NCI-H2171 (cell line): ENCODE results near the gene MYO10.
"Not testable (repeated sequence)": the region's sequence is repeated elsewhere in the genome, so short reads cannot be mapped to it uniquely, and the experiment has no call there.

Source experiments
- DNase-seq: peaks from one replicate; lab custom pipeline; 2025; lab: John Stamatoyannopoulos, UW

MYO10 gene

DNA sequence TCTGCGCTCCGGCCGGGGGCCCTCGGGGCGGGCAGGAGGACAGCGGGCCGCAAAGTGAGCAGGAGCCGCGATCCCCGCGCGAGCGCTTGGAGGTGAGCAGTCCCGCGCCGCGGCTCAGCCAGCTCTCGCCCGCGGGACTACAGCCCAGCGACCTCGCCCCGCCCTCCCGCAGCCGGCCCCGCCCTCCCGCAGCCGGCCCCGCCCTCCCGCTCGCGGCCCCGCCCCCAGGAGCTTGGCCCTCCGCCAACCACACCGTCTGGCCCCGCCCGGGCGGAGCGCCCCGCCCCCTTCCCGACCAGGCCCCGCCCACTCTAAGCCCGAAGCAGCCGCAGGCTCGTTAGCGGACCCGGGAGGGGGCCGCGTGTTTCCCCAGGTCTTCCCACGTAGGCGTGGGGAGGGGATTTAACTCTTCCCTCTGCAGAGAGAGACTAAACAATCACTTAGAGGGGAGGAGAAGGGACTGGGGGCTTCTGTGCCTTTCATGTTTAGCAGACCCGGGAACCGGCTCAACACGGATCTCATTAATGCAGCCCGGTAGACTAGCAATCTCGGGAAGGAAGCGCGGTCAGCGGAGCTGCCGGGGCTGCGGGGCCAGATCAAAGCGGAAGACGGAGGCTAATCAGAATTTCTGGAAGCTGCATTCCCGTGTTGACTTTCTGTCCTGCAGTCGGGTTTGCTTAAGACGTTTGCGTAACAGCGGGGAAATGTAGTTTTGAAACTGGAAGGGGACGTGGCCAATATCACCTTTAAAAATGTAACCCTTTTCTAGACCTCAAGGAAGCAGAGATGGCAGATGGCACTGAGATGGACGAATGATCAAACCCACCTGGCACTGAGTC, at the start of gene MYO10:
TSS of gene MYO10 (minus strand) at position 139 of the 839 bp plus-strand sequence. CDS start 480 bp downstream, outside the sequence.
- DNase-seq: peak; percentile 64

DNA sequence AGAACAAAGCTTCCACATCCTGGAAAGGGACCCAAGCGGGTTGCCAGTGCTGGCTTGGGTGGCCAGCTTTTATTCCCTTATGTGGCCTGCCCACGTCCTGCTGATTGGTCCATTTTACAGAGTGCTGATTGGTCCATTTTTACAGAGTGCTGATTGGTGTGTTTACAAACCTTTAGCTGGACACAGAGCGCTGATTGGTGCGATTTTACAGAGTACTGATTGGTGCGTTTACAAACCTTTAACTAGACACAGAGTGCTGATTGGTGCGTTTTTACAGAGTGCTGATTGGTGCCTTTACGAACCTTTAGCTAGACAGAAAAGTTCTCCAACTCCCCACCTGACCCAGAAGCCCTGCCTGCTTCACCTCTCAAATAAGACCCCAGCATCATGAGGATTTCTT, 49.2 kb upstream of the MYO10 start:
- DNase-seq: not testable (repeated sequence)

- no peak for DNase-seq
Observed at GRCh38 chr5:16983972-16984371, 47.9 kb upstream of the MYO10 start.

GRCh38 chr5:16983022-16983639, 47.0 kb upstream of the MYO10 start:
- DNase-seq: no peak

DNA sequence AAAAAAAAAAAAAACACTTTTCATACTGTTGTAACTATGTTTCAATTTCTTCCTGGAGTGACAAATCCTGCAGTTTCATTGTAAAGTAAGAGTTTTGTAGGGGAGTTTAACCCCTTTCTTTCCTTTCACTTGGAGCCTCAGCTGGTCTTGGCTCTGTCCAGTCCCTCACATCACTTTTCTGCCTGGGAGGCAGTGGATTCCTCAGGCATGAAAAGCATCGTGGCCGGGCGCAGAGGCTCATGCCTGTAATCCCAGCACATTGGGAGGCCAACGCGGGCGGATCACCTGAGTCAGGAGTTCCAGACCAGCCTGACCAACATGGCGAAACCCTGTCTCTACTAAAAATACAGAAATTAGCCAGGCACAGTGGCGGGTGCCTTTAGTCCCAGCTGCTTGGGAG, 45.6 kb upstream of the MYO10 start:
- DNase-seq: no peak

DNA sequence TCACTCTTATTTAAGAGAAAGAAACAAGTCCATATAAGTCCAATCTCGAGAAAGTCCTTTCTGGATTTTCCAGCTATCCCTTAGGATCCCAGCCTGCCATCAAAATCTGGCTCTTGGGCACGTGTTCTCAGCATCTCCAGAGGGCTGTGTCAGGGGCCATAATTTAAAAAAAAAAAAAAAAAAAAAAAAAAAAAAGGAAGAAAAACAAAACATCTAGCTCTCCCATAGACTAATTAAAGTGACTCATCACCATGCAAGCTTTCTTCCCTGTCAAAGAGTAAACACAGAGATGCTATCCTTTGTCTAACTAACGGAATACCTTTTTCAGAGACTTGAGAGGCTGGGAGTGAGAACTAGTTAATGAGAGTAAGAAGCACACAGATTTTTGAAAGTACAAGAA, 44.9 kb upstream of the MYO10 start:
- no peak for DNase-seq

DNA sequence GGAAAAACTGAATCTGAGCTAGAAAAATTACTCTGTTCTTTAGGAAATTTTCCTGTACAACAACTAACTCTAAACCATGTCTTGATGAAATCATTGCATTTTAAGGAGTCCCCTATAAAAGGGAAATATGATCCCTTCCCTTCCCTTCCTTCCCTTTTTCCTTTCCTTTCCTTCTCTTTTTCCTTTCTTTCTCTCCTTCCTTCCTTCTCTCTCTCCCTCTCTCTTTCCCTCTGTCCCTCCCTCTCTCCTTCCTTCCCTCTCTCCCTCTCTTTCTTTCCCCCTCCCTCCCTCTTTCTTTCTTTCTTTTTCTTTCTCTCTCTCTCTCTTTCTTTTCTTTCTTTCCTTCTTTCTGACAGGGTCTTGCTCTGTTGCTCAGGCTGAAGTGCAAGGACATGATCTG, 42.2 kb upstream of the MYO10 start:
- no peak for DNase-seq

DNA sequence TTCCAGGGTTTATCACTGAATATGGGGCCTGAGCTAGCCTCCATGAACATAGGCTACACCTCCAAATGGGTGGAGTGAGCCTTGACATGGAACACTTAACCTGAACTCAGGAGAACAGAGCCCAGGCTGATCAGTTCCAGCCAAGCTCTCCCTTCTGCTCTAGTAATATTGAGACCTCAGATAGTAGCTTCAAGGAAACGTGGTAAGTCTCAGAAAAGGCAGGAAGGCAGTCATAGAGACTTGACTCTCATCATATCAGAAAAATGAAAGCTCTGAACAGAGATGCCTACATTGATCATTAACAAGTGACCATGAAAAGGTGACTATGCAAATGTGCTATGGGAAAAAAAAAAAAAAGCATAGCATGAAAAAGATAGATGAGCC, 40.5 kb upstream of the MYO10 start:
- no peak for DNase-seq

GRCh38 chr5:16975950-16976624, 40.0 kb upstream of the MYO10 start:
- DNase-seq: no peak

- DNase-seq: no peak
Observed at GRCh38 chr5:16974981-16975380, 38.9 kb upstream of the MYO10 start.

GRCh38 chr5:16970826-16971225, 34.7 kb upstream of the MYO10 start:
- no peak for DNase-seq

- no peak for DNase-seq
Observed at GRCh38 chr5:16970260-16970659, 34.2 kb upstream of the MYO10 start.

GRCh38 chr5:16965581-16965980, 29.5 kb upstream of the MYO10 start:
- DNase-seq: no peak

- no peak for DNase-seq
Observed at GRCh38 chr5:16963821-16964220, 27.7 kb upstream of the MYO10 start.

GRCh38 chr5:16961131-16961530, 25.0 kb upstream of the MYO10 start:
- no peak for DNase-seq

DNA sequence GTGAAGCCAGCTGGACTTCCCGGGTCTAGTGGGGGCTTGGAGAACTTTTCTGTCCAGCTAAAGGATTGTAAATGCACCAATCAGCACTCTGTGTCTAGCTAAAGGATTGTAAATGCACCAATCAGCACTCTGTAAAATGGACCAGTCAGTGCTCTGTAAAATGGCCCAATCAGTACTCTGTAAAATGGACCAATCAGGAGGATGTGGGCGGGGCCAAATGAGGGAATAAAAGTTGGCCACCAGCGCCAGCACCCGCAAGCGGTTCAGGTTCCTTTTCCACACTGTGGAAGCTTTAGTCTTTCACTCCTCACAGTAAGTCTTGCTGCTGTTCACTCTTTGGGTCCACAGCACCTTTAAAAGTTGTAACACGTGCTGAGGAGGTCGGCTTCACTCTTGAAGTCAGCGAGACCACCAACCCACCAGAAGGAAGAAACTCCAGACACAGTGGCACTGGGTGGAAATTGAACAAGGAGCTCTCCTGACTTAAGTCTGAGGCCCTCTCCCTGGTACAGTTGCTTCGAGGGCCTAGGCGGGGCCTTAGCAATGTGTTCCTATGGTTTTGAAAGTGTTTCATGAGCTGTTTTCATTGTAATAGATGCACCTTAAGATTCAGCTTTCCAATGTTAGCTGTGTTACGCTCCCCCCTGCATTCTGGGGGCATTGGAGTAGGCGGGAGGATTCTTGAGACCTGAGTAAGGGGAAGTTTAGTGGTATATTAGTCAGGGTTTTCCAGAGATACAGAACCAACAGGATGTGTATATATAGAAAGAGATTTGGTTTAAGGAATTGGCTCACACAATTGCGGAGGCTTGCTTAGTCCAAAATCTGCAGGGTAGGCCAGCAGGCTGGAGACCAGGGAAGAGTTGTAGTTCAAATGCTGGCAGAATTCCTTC, 21.5 kb upstream of the MYO10 start:
- DNase-seq: no peak

- no peak for DNase-seq
Observed at GRCh38 chr5:16953729-16954128, 17.6 kb upstream of the MYO10 start.

DNA sequence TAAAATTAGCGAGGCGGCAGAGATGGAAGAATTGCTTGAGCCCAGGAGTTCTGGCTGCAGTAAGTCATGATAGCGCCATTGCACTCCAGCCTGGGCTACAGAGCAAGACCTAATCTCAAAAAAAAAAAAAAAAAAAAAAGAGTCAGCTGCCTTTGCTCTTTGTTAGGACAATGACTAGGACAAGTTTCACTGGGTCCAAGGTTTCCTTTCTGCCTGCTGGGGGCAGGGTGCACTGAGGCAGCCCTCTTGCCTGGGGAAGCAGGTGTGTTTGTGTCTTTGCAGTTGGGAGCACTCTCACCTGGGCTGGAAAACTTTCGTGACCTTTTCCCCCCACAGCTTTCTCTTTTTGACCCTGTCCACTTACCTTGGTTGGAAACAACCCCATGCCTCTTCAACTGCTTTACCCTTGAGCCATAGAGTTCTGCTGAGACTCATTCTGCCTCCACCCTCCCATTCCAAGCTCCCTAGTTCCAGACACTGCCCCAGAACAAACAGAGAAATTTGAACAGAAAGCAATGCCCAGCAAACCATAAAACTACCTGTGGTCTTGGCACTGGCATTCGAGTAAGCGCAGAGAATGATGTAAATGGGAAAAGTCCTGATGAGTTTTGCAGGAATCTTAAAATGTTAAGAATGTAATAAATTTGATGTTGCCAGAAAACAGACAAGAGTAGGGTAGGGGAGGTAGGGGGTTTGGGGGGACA, 17.0 kb upstream of the MYO10 start:
- no peak for DNase-seq

DNA sequence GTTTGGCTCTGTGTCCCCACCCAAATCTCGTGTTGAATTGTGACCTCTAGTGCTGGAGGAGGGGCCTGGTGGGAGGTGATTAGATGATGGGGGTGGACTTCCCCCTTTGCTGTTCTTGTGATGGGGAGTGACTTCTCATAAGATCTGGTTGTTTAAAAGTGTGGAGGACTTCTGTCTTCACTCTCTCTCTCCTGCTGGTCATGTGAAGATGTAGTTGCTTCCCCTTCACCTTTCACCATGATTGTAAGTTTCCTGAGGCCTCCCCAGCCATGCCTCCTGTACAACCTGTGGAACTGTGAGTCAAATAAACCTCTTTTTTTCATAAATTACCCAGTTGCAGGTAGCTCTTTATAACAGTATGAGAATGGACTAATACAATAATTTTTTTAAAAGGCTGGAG, 10.6 kb upstream of the MYO10 start:
- DNase-seq: no peak

DNA sequence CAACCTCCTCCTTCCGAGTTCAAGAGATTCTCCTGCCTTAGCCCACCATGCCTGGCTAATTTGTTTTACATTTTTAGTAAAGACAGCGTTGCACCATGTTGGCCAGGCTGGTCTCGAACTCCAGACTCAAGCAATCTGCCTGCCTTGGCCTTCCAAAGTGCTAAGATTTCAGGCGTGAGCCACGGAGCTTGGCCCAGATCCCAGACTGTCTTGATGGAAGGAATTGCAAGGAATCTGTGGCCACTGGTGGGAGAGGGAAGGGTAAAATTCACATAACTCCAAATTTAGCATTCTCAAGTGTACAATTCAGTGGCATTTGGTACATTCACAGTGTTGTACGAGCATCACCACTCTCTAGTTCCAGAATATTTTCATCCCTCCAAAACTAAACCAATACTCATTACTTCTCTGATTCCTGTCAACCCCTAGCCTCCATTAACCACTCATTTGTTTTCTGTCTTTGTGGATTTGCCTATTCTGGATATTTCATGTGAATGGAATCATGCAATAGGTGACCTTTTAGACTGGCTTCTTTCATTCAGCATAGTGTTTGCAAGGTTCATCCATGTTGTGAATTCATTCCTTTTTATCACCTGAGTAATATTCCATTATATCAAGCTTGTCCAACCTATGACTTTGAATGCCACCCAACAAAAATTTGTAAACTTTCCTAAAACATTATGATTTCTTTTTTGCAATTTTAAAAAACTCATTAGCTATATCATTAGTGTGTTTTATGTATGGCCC, 8.9 kb upstream of the MYO10 start:
- DNase-seq: no peak
